Keratinocyte (primary cell): ENCODE measurements around the gene NXNL2. TPM values are rescaled to one million over a fixed set of nuclear protein-coding genes. Genes with fewer than 3 reads are reported as not detected.

Experiments used
- DNase-seq: peaks from one replicate; pipeline ENCODE4 v3.0.0-alpha.2; 2011; ENCODE audit warnings: low read depth, missing footprints, low spot score
- FAIRE-seq: peaks from 2 replicates; lab custom pipeline; 2011; peaks lifted over from hg19 to GRCh38; lab: Jason Lieb, UNC
- H2AFZ ChIP-seq: 2 replicates; pipeline ENCODE4 v1.6.0; 2012; ENCODE audit warnings: low read length, control low read depth, inconsistent platforms; ENCODE audit not compliant: control insufficient read depth
- H3K27ac ChIP-seq: 2 replicates; pipeline ENCODE4 v1.5.1; 2011; ENCODE audit warnings: low read length; ENCODE audit not compliant: control insufficient read depth, insufficient read depth
- H3K27me3 ChIP-seq: 3 replicates; pipeline ENCODE4 v1.6.0; 2011; ENCODE audit warnings: low read length; ENCODE audit not compliant: control insufficient read depth, insufficient read depth; ENCODE audit errors: extremely low read depth
- H3K36me3 ChIP-seq, 2 experiments: 2 replicates in 1 of 2; 3 replicates in 1 of 2; pipeline ENCODE4 v1.5.1; 2011; ENCODE audit warnings: low read length in 2 of 2, mild to moderate bottlenecking in 1 of 2; ENCODE audit not compliant: control insufficient read depth in 2 of 2, insufficient read depth in 2 of 2; ENCODE audit errors: extremely low read depth in 1 of 2
- H3K4me1 ChIP-seq: 3 replicates; pipeline ENCODE4 v1.5.1; 2011; ENCODE audit warnings: low read length; ENCODE audit not compliant: control insufficient read depth, insufficient read depth; ENCODE audit errors: extremely low read depth
- H3K4me2 ChIP-seq: 3 replicates; pipeline ENCODE4 v1.6.0; 2011; ENCODE audit warnings: low read depth, low read length; ENCODE audit not compliant: control insufficient read depth, insufficient read depth; ENCODE audit errors: extremely low read depth
- H3K4me3 ChIP-seq, 3 experiments: fragments of 200-600 bp in 1 of 3; sonication (generic) in 1 of 3; 2 replicates in 2 of 3; 3 replicates in 1 of 3; pipeline ENCODE4 v1.5.1; 2011 to 2016; ENCODE audit warnings: low read length in 3 of 3, mild to moderate bottlenecking in 3 of 3, control low read depth in 2 of 3, inconsistent platforms in 1 of 3, low read depth in 1 of 3, mixed read lengths in 1 of 3, mixed run types in 1 of 3, moderate library complexity in 1 of 3; ENCODE audit not compliant: control insufficient read depth in 2 of 3, insufficient read depth in 2 of 3; ENCODE audit errors: extremely low read depth in 1 of 3
- H3K79me2 ChIP-seq: 2 replicates; pipeline ENCODE4 v1.6.0; 2012; ENCODE audit warnings: low read length; ENCODE audit not compliant: control insufficient read depth, insufficient read depth
- H3K9ac ChIP-seq: 3 replicates; pipeline ENCODE4 v1.6.0; 2011; ENCODE audit warnings: low read length; ENCODE audit not compliant: control insufficient read depth, insufficient read depth; ENCODE audit errors: extremely low read depth
- H3K9me1 ChIP-seq: 3 replicates; pipeline ENCODE4 v1.6.0; 2011; ENCODE audit warnings: low read length; ENCODE audit not compliant: control insufficient read depth, insufficient read depth; ENCODE audit errors: extremely low read depth
- H3K9me3 ChIP-seq: 2 replicates; pipeline ENCODE4 v1.5.1; 2012; ENCODE audit warnings: low read depth, low read length; ENCODE audit not compliant: control insufficient read depth
- H4K20me1 ChIP-seq: 3 replicates; pipeline ENCODE4 v1.6.0; 2011; ENCODE audit warnings: low read length; ENCODE audit not compliant: control insufficient read depth, insufficient read depth; ENCODE audit errors: extremely low read depth
- EZH2 ChIP-seq: IDR thresholded peaks from one replicate; pipeline ENCODE4 v1.6.1; 2012; ENCODE audit warnings: inconsistent platforms, mild to moderate bottlenecking, low read length, moderate library complexity
- dilution Hi-C: fragments of 300-500 bp; cut with MboI; formaldehyde crosslinking; loops from one replicate; pipeline ENCODE4 v1.7.0; 2020; ENCODE audit warnings: low sequenced_read_pairs; ENCODE audit not compliant: extremely low pct_ligation_motif_present
- polyA plus RNA-seq, 5 experiments: library from polyadenylated mRNA; depleted of rRNA in 3 of 5; stranded (reverse) in 3 of 5; stranded (forward) in 1 of 5; unstranded in 1 of 5; fragments of >200 nt; gene quantifications; 1 replicate in 1 of 5; 2 replicates in 3 of 5; 3 replicates in 1 of 5; pipeline versions ENCODE4 v1.2.1 to v1.2.3, GENCODE V29; 2011 to 2012; ENCODE audit warnings: missing spikeins in 2 of 5, low read depth in 1 of 5, low replicate concordance in 1 of 5
- TF ChIP-seq, protein P1 (sequence below), 3 experiments: IDR thresholded peaks in 1 of 3; conservative IDR thresholded peaks in 1 of 3; optimal IDR thresholded peaks in 1 of 3; 2 replicates in 2 of 3; 3 replicates in 1 of 3; pipeline versions ENCODE3 to v1.5.1; 2011; ENCODE audit warnings: low read length in 3 of 3, mild to moderate bottlenecking in 3 of 3, moderate library complexity in 2 of 3, control low read depth in 1 of 3, inconsistent platforms in 1 of 3; ENCODE audit not compliant: insufficient read depth in 2 of 3; ENCODE audit errors: extremely low read depth in 1 of 3

NXNL2 gene
- polyA plus RNA-seq, 1 donor (not counting 4 experiments of a cell fraction or from before 2014, with no cell fraction given) = 0.17 TPM

DNA sequence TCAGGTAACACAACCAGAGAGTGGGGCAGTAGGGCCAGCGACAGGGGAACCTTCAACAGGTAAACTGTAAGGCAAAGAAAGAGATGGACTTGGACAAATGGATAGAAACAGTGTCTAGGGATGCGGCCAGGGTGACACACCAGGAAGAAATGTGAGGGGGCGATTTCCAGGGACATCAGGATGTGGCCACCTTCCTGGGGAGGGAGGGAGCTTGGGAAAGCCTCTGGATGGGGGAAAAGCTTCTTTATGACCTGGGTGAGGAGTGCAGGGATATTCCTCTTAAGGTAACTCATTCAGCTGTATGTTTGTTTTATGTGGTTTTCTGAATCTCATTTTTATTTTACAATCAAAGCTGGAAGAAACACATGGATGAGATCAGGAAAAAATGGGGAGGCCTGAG, 11.9 kb upstream of the NXNL2 start:
- no peak for FAIRE-seq
- Histone ChIP-seq H3K79me2 (no peaks in the 10 kb centered on the region), H3K27ac (no peak overlapping the region), H2AFZ (no peak overlapping the region), H3K9ac (no peak overlapping the region), H3K9me3 (no peaks in the 10 kb centered on the region), H3K4me1 (no peaks in the 10 kb centered on the region), H3K4me3 (no peak overlapping the region), H3K36me3 (no peaks in the 10 kb centered on the region), H3K27me3 (no peaks in the 10 kb centered on the region), H3K9me1 (no peaks in the 10 kb centered on the region), H4K20me1 (no peaks in the 10 kb centered on the region), H3K4me2 (no peak overlapping the region)
- dilution Hi-C loops = no loop called here
- TF ChIP-seq, protein P1, sequence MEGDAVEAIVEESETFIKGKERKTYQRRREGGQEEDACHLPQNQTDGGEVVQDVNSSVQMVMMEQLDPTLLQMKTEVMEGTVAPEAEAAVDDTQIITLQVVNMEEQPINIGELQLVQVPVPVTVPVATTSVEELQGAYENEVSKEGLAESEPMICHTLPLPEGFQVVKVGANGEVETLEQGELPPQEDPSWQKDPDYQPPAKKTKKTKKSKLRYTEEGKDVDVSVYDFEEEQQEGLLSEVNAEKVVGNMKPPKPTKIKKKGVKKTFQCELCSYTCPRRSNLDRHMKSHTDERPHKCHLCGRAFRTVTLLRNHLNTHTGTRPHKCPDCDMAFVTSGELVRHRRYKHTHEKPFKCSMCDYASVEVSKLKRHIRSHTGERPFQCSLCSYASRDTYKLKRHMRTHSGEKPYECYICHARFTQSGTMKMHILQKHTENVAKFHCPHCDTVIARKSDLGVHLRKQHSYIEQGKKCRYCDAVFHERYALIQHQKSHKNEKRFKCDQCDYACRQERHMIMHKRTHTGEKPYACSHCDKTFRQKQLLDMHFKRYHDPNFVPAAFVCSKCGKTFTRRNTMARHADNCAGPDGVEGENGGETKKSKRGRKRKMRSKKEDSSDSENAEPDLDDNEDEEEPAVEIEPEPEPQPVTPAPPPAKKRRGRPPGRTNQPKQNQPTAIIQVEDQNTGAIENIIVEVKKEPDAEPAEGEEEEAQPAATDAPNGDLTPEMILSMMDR (optimal IDR thresholded peaks at IDR 0.05 in 1 of 3, IDR thresholded peaks at IDR 0.05 in 1 of 3, conservative IDR thresholded peaks at IDR 0.05 in 1 of 3; ENCODE audit: extremely low read depth in 1 of 3, insufficient read depth in 2 of 3, low read length in 3 of 3) = no peak
- TF ChIP-seq EZH2 = no peak
- no peak for DNase-seq

GRCh38 chr9:88524911-88525310, 10.1 kb upstream of the NXNL2 start:
- dilution Hi-C loops = no loop called here
- no peak overlapping the region for H3K9ac ChIP-seq
- no peak overlapping the region for H3K4me2 ChIP-seq
- H3K4me1 ChIP-seq = peaks cover under 1% of the 10 kb centered on the region
- no peak for TF ChIP-seq EZH2
- TF ChIP-seq, protein P1 (optimal IDR thresholded peaks at IDR 0.05 in 1 of 3, IDR thresholded peaks at IDR 0.05 in 1 of 3, conservative IDR thresholded peaks at IDR 0.05 in 1 of 3; ENCODE audit: extremely low read depth in 1 of 3, insufficient read depth in 2 of 3, low read length in 3 of 3) = no peak
- H3K27ac ChIP-seq = no peak overlapping the region
- H3K9me3 ChIP-seq = no peaks in the 10 kb centered on the region
- no peaks in the 10 kb centered on the region for H3K36me3 ChIP-seq
- no peaks in the 10 kb centered on the region for H3K79me2 ChIP-seq
- no peaks in the 10 kb centered on the region for H3K9me1 ChIP-seq
- no peaks in the 10 kb centered on the region for H4K20me1 ChIP-seq
- DNase-seq = no peak
- H3K4me3 ChIP-seq = no peak overlapping the region
- no peak for FAIRE-seq
- H3K27me3 ChIP-seq = no peaks in the 10 kb centered on the region
- no peak overlapping the region for H2AFZ ChIP-seq
